Raji (cell line): ENCODE results near the gene CPED1.
A peak's percentile ranks its signal among the peaks of the same experiment; 100 is the strongest.

Experiments used
- POLR2A ChIP-seq: IDR thresholded peaks from 2 replicates; pipeline ENCODE4 v1.6.1; 2011; ENCODE audit warnings: low read depth, low read length, control low read depth; ENCODE audit not compliant: insufficient read depth

The CPED1 gene

DNA sequence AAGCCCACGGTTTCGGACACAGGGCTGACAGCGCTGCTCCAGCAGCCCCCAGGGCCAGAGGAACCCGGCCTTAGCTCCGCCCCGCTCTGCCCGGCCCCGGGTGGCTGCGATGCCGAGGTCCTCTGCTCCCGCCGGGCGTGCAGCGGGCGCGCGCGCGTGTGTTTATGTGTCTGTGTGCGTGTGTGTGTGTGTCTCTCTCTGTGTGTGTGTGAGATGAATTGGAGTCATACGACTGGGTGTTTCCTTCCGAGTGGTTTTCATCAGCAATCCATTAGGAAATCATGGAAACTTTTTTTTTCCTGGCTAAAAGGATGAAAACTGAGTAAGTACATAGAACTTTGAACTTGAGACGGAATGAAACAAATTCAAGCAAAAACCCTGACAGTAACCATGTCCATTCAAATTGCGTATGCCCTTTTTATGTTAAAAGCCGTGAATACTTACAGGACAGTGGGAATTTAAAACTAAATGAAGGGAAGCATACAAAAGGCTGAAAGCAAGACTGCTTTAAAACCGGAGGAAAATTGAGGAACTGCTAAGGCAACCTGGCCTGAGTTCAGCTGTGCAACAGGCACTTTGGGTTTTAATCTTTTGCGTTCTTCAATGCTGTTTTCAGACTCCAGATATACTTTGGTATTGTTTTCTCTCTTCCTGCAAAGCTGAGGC is at the start of gene CPED1:
TSS of gene CPED1 (plus strand) at position 121 of the 666 bp plus-strand sequence. CDS start 911 bp downstream, outside the sequence.
- no peak for TF ChIP-seq POLR2A

DNA sequence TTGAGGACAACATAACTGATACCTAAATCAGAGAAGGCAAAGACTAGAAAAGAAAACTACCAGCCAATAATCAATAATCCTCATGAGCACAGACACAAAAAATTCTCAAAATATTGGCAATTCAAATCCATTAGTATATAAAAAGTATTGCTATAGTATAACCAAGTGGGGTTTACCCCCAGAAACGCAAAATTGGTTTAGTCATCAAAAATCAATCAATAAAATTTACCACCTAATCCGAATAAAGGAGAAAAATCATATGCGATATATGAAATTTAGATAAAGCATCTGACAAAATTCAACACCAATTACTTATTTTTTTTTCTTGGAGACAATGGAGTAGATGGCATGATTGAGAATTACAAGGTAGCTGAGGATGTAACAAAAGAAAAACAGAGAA is 49.2 kb upstream of the CPED1 start:
- TF ChIP-seq POLR2A, result no peak

DNA sequence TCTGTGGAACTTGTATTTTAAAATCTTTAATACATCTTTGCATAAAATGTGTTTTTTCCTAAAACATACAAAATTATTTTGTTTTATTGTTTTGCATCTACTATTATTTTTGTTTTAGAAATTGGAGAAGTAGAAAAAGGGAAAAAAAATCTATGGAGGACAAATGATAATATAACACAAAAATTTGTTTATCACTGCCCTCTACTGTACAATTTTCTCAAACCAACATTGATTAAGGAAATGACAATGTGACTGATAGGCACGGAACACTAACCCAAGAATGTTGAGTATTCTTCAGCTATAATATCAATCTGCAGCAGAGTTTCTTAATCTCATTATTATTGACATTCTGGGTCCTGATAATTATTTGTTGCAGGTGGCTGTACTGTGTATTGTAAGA is 47.4 kb upstream of the CPED1 start:
- no peak for TF ChIP-seq POLR2A

DNA sequence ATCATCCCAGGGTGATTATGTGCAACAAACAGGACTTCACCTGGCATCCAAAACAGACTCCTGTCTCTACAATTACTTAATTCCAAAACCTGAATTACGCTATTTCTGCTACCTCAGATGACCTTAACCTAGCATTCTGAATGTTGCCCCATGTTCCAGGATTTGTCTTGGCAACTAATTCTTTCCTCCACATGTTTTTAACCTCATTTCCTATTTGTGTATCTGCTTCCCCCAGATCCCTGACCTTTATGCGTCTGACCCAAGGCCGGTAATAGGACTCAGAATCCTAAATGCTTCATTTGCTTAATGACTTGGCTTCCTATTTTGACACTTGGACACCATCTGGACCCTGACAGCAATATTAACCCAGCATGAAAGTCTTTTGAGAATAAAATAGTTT is 46.7 kb upstream of the CPED1 start:
- TF ChIP-seq POLR2A, result no peak

DNA sequence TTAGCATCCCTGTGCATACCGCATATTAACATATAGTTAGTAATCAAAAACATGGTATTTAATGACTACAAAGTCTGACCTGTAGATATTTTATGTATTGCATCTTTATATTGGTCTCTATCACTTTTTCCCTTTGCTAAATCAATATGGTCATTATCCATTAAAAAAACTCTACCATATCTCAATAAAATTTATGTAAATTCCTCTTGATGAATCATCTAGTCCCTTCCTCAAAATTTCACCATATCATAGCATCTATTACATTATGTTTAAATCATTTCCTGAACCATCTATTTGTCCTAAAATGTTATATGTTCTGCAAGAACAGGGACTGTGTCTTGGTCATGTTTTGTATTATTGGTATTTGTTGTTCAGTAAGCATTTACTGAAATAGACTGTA is 45.6 kb upstream of the CPED1 start:
- TF ChIP-seq POLR2A, result no peak

DNA sequence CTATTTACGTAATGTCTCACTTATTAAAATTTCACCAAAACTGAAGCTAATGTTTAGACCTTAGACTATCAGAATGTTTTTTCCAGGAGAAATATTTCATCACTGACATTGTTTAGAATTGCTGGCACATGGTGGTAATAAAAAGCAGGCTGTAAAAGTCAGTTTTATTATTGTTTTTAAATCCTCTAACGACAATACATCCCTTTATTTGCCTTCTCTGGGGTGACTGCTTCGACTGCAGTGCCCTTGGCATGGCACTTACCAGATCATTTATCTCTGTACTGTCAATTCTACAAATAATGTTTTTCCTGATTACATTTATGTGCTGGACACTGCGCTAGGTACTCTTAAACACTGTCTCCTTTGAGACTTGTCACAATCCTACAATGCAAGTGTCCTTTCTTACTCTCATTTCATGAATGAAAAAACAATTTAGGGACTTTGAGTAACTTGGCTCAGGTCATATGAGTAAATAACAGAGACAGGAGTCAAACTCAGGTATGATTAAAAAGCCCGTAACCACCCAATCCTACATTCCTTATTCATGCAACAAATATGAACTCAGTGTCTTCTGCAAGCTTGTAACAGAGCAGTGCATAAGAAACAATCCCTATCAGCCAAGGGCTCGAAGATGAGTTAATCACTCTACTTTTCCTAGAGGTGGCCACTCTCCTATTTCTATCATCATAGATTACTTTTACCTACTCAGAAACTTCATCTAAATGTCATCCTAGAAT is 43.5 kb upstream of the CPED1 start:
- TF ChIP-seq POLR2A, result no peak

DNA sequence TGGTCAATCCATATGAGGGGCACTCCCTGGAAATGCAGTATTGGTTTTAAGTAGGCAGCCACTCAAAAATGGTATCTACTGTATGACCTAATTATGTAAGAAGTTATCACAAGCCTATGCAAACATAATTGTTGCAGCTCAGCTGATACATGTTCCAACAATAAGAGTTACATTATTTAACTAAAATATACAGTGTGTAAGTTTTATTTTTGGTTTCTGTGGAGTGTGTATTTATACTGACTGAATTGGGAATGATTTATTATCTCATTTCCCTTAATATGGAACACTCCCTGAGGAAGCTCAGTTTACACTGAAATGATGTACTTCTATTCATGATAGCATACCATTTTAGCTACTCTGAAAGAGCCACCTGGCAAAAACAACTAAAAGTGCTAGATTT is 40.5 kb upstream of the CPED1 start:
- no peak for TF ChIP-seq POLR2A

DNA sequence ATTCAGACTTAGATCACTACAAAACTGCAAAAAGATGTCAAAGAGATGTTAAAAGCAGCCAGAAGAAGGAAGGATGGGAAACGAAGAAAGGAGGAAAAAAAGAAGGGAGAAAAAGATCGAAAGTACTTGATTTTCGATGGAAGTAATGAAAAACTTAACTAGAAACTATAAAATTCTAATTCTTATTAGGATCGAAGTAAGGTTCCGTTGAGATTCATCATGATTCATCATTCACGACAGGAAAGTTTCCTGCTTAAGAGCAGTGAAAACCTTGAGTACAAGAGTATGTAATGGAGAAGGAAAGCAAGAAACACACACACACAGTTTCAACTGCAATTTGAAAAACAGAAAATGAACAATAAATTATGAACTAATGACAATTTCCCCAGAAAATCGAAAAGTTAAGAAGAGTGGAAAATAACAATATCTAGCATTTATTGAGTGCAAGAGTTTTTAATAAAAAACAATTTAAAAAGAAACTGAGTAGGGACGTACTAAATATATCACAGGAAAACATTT is 39.1 kb upstream of the CPED1 start:
- no peak for TF ChIP-seq POLR2A

DNA sequence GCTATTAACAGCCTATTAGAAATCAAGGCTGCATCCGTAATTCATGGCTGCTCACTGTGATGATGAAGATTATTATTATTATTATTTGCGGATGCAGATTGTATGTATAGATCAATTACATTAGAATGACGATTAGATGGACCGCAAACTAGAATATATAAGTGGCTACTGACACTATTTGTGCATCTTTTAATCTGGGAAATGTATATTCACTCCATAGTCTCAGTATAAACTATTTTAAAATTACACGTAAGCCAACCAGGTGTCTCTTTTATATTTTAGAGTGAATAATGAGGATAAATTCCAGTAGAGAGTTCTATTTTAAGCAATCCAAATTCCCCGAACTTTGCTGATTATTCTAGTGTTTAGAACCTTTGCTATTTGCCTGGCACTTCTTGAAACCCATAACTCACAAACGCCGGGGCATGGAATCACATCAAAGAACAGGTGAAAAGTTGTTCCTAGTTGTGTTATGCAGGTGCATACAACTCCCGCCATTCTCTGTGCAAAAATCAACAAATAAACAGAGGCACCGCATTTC is 38.4 kb upstream of the CPED1 start:
- TF ChIP-seq POLR2A, result no peak; the same call in 1 of the 2 replicates

DNA sequence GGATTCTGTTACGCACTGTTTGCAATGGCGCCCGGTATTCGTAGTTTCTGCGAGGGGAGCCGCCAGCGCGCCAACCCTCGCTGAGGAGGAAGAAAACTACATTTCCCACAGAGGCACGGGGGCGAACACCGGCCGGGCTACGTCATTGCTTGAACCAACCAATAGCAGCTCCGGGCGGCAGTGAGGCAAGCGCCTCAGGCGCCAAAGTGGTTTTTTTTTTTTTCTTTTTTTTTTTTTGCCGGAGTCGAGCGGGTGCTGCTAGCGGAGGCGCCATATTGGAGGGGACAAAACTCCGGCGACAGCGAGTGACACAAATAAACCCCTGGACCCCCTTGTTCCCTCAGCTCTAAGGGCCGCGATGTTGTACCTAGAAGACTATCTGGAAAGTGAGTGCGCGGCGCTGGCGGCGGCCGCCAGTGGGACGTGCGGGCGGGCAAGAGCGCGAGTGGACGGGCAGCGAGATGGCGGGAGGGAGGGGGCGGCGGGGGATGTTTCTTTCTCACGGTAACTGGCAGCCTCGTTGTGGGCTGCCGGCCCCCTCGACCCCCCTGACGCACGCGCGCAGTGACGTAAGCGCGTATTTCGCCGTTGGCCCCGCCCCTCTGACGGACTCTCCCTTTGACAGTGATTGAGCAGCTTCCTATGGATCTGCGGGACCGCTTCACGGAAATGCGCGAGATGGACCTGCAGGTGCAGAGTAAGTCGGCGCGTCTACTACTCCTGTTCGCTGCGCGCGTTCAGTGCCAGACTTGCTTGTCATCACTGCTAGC is 37.8 kb upstream of the CPED1 start, which contains the start of gene ING3:
TSS of gene ING3 (plus strand) at position 239 of the 770 bp plus-strand sequence. CDS start at position 359, 120 bp downstream.
- TF ChIP-seq POLR2A, result peak; percentile 81

DNA sequence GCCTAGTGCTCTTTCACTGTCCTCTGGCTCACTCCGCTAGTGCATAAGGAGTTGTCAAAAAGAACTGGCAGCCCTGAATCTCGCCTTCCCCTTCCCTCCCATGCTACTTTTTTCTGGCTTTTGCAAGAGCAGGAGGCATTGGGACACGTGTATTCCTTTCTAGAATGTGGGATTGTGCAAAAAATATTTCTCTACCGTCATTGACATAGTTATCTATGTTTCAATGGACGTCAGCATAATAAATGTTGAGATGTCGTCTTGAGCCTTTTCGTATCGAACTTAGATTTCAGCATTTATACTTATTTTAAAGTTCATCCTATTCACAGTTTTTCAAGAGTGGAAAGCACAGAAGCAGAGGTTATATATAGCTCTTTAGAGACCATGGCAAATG is 37.2 kb upstream of the CPED1 start:
- no peak for TF ChIP-seq POLR2A

DNA sequence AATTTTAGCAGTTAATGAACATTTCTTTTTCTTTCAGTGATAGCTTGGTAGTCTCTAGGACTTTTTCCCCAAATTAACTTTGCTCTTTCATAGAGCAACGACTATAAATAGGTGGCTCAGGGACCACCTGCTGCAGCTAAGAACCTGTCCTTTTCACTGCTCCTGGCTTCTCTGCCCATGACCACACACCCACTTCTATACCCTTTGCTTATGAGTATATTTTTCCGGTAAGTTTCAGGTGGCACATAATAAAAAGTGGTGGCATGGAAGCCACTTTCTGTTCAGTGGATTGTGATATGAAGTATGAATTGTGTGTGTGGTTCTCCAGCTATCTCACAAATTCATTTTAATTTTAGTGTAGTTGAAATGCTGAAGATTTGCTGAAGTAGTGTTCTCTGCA is 36.7 kb upstream of the CPED1 start:
- TF ChIP-seq POLR2A, result no peak

DNA sequence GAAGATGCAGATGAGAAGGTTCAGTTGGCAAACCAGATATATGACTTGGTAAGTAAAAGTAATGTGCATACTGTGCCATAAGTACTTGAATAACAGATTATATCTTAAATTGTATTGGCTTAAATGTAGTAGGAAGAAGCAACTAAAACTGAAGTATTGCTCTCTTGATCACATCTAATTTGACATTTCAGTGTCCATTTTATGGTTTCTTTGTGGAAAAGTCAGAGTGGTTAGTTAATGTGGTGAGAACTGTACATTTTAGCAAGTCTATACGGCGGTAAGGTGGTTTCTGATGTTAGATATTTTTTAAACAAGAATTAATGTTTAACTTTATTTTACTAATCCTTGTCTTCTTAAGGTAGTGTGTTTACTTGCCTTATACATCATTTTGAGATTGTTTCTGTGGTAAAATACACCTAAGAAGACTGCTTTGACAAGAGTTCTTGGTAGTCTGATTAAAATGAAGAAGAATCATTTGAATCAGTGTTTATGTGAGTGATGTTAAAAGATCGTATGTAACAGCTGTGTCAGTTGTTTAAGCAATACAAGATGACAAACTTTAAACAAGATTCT is 32.8 kb upstream of the CPED1 start:
- TF ChIP-seq POLR2A, result no peak

DNA sequence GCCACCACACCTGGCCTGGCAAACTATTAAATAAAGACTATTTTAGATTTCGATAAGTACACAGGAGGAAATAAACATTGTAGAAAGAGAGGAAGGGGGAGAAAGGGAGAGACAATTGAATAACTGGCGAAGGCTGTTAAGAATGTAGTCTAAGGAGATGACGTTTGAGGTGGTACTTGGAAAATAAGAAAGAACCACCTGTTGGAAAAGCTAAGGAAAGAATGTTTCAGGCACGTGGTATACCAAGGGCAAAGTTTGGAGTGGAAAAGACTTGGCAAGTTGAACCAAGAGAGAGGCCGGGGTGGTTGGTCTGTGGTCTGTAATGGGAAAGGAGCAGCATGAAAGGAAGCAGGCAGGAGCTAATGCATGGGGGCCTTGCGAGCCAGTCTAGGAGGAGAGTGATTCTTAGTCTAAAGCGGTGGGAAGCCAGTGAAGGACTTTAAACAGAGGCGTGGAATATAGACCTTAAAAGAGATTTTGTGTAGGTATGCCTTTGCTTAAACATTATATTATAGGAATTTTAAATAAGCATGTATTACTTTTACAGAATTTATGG is 28.5 kb upstream of the CPED1 start:
- no peak for TF ChIP-seq POLR2A

DNA sequence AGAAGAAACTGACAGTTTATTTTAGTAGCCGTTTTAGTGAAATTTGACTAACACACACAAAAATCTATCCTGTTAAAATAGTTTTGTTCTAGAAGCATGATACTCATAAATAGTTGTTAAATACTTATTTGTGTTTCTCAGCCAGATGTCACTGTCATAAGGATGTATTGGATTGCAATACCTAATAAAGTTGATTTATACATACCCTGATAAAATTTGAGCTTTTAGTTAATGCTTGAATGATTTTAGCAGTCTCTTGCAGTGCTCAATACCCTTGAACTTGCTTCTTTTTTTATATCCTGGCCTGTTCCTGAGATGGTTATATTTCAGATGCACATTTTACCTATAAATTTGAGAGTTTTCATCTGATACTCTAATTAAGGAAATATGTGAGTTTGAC is 27.8 kb upstream of the CPED1 start:
- TF ChIP-seq POLR2A, result no peak
